HG03095 (cell line): ENCODE data around the gene ZFPM1.

Experiments
- ATAC-seq: cut with Tn5 transposase; IDR thresholded peaks from one replicate; pipeline ENCODE4 v1.9.1; 2021; ENCODE audit warnings: moderate library complexity; ENCODE audit not compliant: unreplicated experiment

The ZFPM1 gene

DNA sequence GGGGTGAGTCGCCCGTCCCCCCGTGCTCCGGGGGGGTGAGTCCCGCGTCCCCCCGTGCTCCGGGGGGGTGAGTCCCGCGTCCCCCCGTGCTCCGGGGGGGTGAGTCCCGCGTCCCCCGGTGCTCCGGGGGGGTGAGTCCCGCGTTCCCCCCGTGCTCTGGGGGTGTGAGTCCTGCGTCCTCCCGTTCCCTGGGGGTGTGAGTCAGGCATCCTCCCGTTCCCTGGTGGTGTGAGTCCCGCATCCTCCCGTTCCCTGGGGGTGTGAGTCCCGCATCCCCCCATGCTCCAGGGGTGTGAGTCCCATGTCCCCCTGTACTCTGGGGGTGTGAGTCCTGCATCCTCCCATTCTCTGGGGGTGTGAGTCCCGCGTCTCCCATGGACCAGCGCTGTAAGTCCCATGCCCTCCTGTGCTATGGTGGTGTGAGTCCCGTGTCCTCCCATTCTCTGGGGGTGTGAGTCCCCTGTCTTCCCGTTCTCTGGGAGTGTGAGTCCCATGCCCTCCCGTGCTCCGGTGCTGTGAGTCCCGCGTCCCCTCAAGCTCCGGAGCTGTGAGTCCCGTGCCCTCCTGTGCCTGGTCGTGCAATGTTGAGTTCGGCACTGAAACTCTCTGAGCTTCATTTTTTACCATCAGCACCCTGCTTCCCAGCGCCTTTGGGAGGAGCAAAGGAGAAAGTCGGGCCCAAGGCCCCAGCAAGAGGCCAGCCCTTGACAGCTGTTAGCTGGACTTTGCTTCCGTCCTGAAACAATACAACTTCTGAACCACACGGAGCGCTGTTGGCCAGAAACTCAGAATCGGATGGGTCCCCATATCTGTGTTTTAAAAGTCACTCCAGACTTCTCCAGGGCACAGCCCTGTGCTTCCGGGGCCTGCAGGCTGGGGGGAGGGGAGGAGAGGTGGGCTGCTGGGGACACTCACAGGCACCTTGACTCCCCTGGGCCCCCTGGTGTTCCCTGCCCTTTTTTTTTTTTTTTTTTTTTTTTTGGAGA lies 105.7 kb downstream of the ZFPM1 start:
- ATAC-seq, result no peak

DNA sequence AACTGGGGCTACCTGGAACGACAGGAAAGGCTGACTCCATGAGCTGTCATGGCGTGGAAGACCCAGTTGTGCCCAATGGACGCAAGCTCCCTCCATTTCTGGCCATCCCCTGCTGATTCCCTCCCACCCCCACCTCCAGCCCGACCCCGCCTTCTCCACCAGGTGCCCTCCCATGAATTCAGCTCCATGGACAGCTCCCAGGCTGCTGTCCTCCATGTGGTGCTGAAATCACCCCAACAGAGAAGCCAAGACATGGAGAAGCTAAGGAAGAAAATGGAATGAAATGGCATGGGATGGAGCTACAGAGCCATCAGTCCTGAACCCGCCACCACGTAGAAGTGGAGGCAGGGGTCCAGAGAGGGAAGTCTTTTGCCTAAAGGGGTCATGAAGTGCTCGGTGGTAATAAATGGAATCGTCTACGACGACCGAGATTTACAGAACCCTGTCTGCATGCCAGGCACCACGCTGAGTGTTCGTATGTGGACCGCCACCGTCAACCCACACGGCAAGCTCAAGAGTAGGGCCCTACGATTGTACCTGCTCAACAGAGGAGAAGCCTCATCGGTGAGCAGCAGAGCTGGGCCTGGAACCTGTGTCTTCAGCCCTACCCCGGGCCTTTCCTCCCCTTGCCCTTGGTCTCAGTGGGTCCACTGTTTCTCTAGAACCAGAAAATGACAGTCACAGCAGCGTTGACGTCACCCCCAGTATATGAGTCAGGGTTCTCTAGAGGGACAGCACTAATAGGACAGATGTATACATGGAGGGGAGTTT lies 107.8 kb downstream of the ZFPM1 start:
- ATAC-seq, result no peak

DNA sequence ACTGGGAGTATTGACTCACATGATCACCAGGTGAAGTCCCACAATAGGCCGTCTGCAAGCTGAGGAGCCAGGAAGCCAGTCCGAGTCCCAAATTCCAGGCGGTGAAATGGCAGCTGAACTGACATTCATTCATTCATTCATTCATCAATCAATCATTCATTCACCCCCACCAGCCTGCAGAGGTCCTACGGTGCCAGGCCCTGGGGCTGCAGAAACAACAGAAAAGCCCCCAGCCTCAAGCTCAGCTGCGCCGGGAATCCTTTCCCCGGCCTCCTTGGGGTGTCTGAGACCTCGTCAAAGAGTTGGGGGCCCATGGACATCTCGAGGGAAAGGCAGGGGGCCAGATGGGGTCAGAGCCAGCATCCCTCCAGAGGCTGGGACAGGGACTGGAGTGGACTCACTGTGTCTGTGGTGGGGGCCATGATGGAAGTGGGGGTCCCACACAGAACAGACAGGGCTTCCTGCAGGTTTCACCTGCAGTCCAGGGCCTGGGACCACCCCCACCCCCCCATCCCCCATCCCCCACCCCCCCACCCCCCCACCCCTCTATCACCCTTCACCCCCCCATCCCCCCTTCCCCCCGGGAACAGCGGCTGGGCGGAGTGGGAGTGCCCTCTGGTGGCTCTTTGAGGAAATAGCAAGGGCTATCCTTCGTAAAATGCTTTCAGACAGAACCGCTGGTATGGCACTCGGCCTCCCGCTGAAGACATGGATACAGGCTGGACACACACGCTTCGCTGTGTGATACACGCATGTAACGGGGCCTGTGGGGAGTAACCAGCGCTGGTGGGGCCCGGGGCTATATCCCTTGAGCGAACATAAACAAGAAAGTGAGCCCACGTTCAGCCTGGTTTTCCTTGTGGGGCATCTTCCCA lies 108.6 kb downstream of the ZFPM1 start:
- ATAC-seq, result no peak

DNA sequence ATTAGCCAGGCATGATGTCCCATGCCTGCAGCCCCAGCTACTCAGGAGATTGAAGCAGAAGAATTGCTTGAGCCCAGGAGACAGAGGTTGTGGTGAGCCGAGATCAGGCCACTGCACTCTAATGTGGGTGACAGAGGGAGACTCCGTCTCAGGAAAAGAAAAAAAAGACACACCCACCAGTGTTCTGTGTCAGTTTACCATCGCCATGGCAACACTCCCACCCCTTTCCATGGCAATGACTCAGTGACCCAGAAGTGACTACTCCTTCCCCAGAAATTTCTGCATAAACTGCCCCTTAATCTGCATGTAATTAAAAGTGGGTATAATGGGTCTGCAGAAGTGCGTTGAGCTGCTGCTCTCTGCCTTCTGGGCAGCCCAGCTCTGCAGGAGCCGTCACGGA lies 113.1 kb downstream of the ZFPM1 start:
- ATAC-seq, result no peak

DNA sequence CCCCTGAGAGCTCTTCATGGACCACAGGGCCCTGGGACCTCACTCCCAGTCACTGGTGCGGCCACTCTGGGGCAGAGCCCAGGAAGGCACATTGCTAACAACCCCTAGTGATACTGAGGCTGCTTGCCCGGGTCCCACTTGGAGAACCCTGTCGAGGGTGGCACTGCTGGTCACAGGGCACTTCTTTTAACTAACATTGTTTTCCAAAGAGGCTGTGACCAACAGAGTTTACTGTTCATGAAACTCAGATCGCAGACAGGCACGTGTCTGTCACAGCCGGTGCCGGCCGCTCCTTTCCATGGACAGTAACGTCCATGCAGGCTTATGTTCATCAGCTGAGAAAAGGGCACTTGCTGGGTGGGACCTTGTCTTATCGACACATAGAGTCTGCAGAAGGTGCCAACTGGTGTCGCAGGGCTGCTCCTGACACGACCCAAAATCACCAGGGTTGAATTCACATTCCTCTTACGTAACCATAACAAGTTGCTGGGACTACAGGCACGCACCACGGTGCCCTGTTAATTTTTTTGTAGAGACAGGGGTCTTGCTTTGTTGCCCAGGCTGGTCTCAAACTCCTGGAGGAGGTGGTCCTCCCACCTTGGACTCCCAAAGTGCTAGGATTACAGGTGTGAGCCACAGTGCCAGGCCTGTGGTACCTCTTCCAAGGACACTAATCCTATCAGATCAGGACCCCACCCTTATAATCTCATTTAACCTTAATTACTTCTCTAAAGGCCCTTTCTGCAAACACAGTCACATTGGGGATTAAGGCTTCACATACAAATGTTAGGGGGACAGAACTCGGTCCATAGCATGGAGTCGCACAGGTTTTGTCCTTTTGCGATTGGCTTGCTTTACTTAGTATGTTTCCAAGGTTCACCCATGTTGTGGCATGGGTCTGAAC lies 115.9 kb downstream of the ZFPM1 start:
- ATAC-seq, result no peak

DNA sequence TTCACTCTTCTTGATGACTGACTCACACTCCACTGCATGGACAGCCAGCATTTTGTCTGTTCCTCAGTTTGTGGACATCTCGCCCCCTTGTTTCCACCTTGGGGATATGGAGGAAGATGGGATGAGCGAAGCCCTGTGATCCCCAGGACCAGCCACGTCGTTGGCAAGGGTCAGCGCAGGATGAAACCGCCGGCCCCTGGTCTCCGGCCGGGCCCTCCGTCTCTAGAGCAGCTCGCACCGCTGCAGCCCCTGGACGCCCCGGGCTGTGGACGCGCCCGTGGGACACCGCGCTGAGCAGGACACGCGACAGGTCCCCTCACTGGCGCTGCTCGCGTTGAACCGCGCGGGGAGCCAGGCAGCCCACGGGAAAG lies 116.5 kb downstream of the ZFPM1 start:
- ATAC-seq, result peak; percentile 27

DNA sequence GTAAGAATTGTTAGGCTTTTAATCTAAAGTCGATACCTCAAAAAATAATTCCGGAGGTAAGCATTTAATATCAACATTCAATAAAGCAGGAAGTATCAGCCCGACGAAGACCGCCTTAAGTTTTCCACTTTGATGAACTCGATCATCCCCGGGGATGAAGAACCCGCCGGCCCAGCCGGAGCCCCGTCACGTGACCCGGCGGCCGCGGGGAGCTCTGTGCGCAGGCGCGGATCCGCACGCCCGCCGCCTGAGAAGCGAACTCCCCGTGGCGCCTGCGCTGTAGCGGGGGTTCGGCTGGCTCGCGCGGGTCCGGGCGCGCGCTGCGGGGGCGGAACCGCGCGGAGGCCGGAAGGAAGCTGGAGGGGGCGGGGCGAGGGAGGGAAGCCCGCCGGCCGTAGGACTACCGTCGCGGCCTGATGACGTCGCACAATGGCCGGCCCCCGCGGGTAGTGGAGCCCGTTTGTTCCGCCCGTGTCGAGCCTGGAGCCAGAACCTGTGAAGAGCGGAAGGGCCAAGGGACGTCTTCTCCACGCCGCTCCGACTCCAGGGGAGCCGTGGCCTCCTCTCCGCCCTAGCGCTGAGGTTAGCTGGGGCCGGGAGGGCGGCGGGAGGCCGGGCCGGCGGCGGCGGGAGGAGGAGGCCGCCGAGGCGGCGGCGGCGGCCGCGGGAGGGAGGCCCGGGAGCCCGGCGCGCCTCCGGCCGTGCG lies 117.1 kb downstream of the ZFPM1 start, which contains the start of gene ZC3H18:
Gene ZC3H18, plus strand, starts transcription at position 419 of the 706 bp plus-strand sequence. CDS start 6,721 bp downstream, outside the sequence.
- ATAC-seq, result peak; percentile 51

DNA sequence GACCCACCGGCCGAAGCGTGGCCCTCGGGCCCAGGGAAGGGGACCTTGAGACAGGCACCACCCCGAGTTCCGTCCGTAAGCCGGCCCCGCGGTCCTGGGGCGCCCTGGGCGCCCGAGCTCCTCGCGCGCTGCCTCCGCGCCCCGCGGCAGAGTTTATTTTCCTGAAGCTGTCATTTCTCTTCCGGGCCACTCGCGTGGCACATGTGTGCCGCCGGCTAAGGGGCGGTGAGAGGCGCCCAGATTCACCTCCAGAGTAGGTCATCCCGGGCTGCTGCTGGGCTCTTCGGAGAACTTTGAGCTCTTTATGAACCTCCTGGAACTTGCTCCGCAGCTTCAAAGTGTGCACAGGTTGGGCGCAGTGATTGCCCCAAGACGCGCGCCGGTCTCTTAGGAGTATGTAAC lies 117.6 kb downstream of the ZFPM1 start:
- ATAC-seq, result peak; percentile 15

DNA sequence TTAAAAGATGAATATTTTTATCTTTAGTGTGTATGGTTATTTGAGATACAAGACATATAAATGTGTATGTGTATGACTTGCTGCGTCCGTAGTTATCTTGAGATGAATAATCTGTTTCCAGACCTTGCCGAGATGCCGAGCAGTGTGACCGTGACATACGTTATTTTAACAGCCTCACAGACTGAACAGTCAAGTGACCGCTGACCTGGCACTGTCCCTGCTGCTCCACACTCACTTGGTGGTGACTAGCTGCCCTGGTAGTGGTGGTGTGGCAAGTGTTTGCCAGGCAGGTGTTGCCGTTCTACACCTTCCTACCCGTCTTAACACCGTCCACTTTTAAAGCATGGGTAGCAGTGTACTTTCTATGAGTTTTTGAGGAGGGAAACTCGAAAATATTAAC lies 122.2 kb downstream of the ZFPM1 start:
- ATAC-seq, result no peak

DNA sequence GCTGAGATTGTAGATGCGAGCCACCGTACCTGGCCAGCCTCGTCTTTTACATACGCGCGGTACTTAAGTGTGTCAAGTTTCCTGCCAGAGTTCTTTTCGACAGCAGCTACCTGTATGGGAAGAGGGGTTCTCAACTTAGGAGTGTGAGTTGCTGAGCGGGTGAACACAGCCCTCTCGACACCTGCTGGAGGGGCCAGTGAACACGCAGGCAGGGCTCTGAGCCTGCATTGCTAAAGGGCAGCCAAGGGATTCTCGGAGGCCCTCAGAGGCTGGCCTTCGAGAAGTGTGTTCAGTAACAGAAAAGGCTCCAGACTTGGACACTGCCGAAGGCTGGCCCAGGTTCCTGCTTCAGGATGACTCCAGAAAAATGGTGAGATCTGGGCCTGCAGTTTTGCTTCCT lies 123.2 kb downstream of the ZFPM1 start:
- ATAC-seq, result no peak

DNA sequence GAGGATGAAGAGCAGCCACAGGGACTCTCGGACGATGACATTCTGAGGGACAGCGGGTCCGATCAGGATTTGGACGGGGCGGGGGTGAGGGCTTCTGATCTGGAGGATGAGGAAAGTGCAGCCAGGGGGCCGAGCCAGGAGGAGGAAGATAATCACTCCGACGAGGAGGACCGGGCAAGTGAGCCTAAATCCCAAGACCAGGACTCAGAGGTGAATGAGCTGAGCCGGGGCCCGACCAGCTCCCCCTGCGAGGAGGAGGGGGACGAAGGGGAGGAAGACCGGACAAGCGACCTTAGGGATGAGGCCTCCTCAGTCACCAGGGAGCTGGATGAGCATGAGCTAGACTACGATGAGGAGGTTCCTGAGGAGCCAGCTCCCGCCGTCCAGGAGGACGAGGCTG lies 124.1 kb downstream of the ZFPM1 start:
- ATAC-seq, result no peak

DNA sequence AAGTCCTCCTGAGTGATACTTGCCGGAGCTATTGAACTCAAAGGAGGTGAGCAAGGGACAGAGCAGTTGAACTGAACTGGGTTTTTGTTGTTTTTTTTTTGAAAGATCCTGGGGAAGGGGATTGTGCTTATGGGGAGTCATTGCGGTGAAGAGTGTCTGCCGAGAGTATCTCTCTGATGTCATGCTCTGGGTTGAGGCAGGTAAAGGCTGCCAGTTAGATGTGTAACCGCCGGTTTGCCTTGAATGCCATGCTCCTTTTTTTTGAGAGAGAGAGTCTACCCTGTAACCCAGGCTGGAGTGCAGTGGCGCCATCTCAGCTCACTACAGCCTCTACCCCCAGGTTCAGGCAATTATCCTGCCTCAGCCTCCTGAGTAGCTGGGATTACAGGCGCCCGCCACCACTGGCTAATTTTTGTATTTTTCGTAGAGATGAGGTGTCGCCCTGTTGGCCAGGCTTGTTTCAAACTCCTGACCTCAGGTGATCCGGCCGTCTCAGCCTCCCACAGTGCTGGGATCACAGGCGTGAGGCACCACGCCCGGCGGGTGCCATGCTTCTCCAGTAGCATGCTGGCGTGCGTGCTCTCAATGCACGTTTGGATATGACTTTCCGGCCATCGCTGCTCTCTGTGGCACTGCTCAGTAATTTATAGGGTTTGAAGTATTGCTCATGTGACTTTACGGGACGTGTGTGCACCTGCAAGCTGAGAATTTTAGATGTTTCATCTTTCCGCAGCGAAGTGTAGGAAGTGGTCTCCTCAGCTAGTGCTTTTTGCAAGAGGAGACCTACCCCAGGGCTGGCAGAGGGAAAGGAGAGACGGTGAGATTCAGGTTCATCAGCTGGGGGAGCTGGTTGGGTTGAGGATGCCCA lies 125.6 kb downstream of the ZFPM1 start:
- no peak for ATAC-seq

DNA sequence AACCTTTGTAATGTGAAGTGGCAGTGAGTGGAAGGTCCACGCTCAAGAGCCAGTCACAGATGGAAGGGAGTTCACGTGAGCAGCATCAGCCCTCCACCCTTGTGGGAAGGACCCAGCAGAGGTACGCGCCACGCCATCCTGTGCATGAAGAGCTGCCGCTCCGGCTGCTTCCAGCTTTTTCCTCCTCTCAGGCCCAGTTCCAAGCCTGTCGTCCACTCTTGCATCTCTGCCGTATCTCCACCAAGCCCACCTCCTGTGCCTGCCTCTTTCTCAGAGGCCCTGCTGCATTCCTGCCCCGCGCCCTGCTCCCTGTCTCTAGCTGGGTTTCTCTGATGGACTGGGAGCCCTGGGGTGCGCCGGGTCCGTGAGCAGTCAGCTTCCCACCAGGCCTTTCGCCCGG lies 127.3 kb downstream of the ZFPM1 start:
- no peak for ATAC-seq

DNA sequence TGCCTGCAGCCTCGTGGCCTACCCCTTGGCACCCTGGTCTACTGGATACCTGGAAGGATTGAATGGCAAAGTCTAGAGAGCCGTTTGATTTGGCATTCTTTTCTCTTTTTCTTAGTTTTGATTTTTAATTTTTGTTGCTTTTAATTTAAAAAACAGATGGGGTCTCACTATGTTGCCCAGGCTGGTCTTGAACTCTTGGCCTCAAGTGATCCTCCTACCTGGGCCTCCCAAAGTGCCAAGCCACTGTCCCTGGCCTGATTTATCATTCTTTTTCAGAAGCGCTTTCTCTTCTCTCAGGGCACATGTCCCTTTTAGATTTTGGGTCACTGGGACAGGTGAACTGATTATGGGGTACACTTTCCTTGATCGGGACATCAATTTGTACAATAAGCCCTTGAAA lies 128.0 kb downstream of the ZFPM1 start:
- ATAC-seq, result no peak

DNA sequence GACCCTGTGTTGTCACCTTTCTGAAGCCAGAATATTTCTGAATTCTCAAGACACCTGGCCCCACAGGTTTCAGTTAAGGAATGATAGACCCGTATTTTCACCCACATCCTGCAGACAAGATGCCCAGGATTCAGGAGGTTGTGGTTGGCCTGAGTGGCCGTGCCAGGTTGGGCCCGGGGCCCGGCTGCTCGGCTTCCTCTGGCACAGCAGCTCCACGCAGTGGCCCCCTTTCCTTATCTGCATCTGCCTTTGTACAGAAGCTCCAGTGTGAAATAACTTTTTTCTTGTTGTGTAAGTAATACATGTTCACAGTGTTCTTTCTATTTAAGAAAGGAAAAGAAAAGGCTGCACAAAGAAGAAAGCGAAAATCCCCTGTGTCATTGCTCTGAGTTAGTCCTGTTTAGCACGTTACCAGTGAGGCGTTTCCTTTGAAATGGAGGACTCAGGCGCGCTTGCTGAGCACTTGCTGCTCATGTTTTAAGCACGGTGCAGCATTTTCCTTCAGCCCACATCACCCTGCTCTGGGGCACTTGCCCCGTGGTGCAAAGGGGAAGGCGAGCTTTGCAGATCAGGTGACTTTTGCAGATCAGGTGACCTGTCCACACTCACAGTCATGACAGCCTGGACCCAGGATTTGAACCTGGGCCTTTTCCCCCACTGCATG lies 130.0 kb downstream of the ZFPM1 start:
- no peak for ATAC-seq

DNA sequence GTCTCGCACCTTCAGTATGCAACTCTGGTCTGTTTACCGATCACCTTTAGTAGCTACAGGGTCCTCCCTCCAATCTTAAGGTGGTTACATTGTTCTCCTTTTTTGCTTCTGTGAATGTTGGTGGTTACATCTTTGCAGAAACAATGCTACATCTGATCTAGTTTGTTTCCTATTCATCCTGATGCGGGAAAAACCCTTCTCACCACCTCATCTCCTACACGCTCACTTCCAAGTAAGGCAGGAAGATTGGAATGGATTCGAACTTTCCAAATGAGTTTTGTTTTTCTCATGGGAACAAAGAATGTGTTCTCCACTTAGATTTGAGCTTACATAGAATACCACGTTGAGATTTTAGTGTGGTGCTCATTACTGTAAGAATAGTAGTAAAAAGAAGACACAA lies 131.6 kb downstream of the ZFPM1 start:
- no peak for ATAC-seq

DNA sequence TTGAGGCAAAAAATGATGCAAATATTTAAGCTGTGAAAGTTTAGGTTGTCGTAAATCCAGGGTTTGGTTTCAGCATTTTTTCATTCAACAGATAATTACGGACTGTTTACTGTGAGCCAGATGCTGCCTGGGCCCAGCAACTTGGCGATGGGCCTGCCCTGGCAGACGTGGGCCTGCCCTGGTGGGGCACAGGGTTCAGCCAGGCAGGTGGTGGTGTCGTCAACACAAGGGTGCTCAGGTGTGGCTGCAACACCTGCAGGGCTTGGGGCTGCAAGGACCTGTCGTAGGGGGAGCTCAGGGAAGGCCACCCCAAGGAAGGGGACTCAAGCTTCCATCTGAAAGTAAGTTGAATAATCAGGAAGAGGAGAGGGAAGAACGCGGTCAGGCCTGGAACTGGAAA lies 132.2 kb downstream of the ZFPM1 start:
- ATAC-seq, result no peak
